ENCODE measurements around the gene TNS3.

TNS3 gene

DNA sequence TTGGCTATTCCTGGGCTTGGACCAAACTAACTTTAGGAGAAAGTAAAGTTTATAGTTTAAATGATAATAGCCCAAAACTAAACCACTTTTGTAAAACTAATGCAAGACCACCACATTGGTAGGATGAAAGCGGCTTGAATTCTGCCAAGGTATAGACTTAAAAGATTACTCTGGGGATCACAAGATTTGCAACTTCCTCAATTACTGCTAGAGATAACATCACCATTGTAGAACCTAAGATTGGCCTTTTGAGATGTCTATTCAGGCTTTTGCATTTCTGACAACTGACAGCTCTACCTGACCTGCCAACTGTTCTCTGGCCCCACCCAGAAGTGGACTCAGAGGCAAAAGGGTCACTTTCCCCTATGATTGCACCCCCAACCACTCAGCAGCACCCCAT is 162.4 kb downstream of the TNS3 start:
- H3K27ac ChIP-seq (ENCODE audit: low read length): no peak overlapping the region

DNA sequence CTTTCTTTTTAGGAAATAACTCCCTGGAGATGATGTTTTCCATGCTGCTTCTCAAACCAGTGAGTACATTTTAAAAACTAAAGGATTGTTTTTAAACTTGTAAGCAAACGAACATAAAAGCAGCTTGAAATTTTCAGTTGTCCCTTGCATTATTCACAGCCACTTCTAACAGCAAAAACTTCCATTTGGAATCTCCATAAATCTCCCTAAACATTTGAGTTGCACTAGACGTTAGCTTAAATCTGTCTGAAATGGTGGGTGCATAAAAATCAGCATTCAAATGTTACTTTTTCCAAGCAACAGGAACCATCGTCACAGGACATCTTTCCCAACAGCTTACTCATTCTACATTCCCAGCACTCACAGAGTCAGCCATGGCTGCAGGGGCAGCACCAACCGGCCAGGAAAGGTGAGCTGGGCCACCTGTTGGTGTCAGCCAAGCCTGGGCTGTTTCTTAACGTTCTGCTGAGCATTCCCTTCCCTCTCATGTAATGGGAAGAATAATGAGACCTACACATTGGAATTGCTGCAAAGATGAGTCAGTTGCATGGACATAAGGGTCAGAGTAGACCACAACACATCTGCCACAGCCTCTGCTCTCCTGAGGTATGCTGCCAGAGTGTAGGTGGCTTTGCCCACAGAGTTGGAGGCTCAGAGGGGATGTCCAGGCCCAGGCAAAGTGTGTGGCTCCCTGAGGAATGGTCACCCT is 163.2 kb downstream of the TNS3 start:
- H3K27me3 ChIP-seq (ENCODE audit: control insufficient read depth, insufficient read depth, low read length): no peaks in the 10 kb centered on the region
- no peak overlapping the region for H3K4me3 ChIP-seq (ENCODE audit: low read length)
- H3K36me3 ChIP-seq (ENCODE audit: control insufficient read depth, low read depth, low read length): no peaks in the 10 kb centered on the region
- H3K9ac ChIP-seq (ENCODE audit: low read length): no peak overlapping the region
- no peak overlapping the region for H3K27ac ChIP-seq (ENCODE audit: low read length)
- H3K4me1 ChIP-seq (ENCODE audit: control insufficient read depth, low read depth, low read length): no peaks in the 10 kb centered on the region
- no peaks in the 10 kb centered on the region for H3K9me3 ChIP-seq (ENCODE audit: control insufficient read depth, low read depth, low read length)

More for the DNA sequence above, 162.4 kb downstream of the TNS3 start:
- Histone ChIP-seq H3K27me3 (ENCODE audit: control insufficient read depth, insufficient read depth, low read length) (no peaks in the 10 kb centered on the region), H3K36me3 (ENCODE audit: control insufficient read depth, low read depth, low read length) (no peaks in the 10 kb centered on the region), H3K9me3 (ENCODE audit: control insufficient read depth, low read depth, low read length) (no peaks in the 10 kb centered on the region), H3K4me3 (ENCODE audit: low read length) (no peak overlapping the region), H3K9ac (ENCODE audit: low read length) (no peak overlapping the region), H3K4me1 (ENCODE audit: control insufficient read depth, low read depth, low read length) (no peaks in the 10 kb centered on the region)

DNA sequence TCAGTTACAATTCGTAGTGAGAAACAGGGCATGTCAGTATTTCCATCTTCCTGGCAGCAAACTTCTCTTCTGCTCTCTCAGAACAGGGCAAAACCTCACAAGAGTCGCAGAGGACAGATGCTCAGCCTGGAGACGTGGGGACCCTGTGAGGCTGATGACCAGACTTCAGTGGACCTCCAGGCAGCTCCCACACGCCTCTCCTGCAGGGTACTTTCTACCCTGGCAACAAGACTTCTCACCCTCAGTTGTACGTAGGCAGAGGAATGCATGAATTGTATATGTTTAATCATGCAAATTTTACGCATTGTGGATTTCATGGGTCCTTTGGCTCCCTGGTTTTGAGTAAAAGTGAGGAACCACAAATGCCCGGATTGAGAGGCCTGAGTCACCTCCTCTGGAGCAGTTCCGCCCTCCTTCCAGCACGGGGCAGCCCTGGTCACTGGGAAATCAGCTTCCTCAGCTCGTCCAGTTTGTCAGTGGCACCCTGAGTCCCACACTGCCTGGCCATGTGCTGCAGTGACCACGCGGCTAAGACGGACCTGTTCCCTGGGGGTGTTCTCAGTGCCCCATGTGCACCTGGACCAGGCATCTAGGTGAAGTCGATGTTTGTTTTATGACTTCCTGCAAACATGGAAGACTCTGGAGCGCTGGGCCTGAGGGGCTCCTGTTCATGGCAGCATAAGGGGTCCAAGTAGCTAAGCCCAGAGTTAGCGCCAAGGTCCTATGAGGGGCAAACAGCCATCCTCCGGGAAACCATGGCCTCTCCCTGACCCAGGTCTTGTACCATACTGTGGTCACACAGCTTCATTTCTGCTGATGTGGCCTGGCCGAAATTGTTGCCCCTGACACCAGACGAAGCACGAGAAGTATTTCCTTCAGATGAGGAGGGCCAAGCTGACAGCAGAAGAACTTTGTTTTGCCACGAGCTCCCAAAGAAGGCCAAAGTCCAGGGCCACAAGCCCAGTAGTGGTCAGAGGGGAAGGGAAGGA is 165.1 kb downstream of the TNS3 start:
- H3K9ac ChIP-seq (ENCODE audit: low read length): no peak overlapping the region
- H3K9me3 ChIP-seq (ENCODE audit: control insufficient read depth, low read depth, low read length): no peaks in the 10 kb centered on the region
- H3K36me3 ChIP-seq (ENCODE audit: control insufficient read depth, low read depth, low read length): no peaks in the 10 kb centered on the region
- H3K27ac ChIP-seq (ENCODE audit: low read length): no peak overlapping the region
- no peaks in the 10 kb centered on the region for H3K27me3 ChIP-seq (ENCODE audit: control insufficient read depth, insufficient read depth, low read length)
- H3K4me3 ChIP-seq (ENCODE audit: low read length): no peak overlapping the region
- no peaks in the 10 kb centered on the region for H3K4me1 ChIP-seq (ENCODE audit: control insufficient read depth, low read depth, low read length)

DNA sequence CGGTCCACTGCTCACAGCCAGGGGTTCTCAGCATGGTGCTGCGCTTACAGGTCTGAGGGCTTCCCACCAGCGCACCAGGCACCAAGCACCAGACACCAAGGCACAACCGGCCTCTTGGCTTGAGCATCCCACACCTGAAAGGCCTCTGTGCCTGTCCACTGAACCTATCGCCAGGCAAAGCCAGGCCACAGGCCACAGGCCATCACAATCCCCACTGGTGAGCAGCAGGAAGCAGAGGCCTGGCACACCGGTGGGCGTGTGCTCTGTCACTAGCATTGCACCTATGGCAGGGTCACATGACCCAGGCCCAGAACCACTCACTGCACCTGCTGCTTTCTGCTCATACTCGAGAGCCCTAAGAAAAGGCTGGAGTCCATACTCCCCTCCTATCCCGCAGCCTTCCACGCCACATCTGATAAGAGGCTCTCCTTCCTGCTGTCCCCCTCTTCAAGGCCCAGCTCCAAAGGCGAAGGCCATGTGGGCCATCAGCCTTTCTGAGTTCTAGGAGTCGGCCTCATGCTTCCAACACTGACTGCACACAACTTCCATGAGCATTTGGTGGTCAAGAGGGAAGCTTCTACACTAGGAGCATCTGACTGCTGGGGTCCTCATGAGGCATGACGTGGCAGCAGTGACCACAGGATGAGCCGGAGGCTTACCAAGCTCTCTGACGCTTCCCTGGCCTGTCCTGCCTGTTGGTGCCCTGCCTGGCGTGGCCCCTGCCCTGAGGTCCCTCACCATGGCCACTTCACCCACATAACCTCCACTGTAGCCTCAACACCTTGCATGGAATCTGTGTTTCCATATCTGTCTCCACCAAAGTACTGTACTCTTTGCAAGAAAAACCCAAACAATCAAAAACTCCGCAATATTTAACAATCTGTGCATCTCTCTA is 166.3 kb downstream of the TNS3 start:
- no peaks in the 10 kb centered on the region for H3K27me3 ChIP-seq (ENCODE audit: control insufficient read depth, insufficient read depth, low read length)
- H3K4me3 ChIP-seq (ENCODE audit: low read length): no peak overlapping the region
- no peak overlapping the region for H3K9ac ChIP-seq (ENCODE audit: low read length)
- no peaks in the 10 kb centered on the region for H3K9me3 ChIP-seq (ENCODE audit: control insufficient read depth, low read depth, low read length)
- H3K36me3 ChIP-seq (ENCODE audit: control insufficient read depth, low read depth, low read length): no peaks in the 10 kb centered on the region
- no peaks in the 10 kb centered on the region for H3K4me1 ChIP-seq (ENCODE audit: control insufficient read depth, low read depth, low read length)
- H3K27ac ChIP-seq (ENCODE audit: low read length): no peak overlapping the region

DNA sequence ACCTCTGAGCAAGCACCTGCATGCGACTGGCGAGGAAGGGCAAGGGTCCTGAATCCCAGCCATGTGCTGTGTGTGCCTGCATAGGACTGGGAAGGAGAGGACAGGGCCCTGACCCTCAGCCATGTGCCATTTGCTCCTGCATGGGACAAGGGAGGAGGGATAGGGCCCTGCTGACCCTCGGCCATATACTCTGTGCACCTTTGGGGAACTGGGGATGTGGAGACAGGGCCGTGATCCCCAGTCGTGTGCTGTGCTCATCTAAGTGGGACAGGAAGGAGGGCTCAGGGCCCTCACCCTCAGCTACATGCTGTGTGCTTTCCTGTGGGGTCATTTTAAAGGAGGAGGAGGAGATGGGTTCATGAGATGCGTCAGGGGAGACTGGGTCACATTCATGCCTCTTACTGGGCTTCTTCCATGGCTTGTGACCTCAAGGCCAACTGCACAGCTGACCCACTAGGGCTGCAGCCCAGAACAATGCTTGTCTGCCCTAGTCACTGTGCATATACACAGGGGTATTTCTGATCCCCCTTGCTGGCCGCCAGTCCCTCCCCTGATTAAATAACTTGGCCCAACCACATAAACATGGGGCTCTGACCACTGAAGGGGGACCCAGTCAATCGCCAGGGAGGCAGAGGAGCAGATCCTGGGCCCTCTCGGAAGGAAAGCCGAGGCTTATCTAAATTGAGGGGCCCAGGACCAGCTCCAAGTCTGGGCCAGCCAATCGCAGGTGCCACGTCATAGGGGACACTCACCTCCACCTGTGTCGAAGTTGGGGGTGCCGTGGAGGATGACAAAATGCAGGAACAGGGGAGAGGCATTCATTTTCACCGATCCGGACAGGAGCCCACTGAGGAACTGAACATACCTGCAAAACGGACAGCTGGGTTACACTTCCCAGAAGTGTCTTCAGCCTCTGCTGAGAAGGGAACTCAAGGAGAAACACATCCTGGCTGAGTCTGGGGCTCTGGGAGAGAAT is 167.3 kb downstream of the TNS3 start:
- H3K27me3 ChIP-seq (ENCODE audit: control insufficient read depth, insufficient read depth, low read length): no peaks in the 10 kb centered on the region
- no peak overlapping the region for H3K4me3 ChIP-seq (ENCODE audit: low read length)
- H3K27ac ChIP-seq (ENCODE audit: low read length): no peak overlapping the region
- H3K9ac ChIP-seq (ENCODE audit: low read length): no peak overlapping the region
- no peaks in the 10 kb centered on the region for H3K36me3 ChIP-seq (ENCODE audit: control insufficient read depth, low read depth, low read length)
- no peaks in the 10 kb centered on the region for H3K9me3 ChIP-seq (ENCODE audit: control insufficient read depth, low read depth, low read length)
- H3K4me1 ChIP-seq (ENCODE audit: control insufficient read depth, low read depth, low read length): no peaks in the 10 kb centered on the region

DNA sequence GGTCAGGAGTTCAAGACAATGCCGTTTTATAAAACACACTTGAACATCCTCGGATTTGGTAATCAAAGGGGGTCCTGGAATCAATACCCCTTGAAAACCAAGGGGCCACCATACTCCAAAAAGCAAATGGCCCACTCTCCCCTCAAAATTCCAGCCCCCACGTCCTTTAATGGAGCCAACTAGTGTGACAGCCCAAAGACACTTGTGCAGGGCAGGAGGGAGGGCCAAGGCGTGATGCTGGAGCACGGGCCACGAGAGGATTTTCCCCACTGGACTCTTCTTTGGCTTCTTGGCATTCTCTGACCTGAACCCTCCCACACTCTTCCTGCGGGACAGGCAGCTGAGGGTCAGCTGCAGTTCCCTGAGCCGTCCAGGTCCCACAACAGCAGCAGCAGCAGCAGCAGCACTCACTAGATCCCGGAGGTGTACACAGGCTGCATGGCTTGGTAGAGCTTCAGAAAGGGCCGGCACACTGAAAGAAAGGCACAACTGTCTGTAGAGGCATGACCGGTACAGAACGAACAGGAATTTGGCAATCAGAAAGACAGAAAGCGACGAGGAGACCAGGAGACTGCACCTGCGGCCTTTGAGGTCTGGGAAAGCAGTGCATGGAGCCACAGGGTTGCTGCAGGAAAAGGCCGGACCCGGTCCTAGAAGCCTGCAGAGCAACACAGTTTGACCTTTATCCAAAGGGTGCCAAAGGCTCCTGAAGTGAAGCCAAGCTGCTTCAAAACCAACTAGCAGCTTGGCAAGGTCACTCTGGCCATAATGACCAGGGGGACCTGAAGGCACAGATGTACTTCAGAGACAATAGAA is 168.2 kb downstream of the TNS3 start:
- Histone ChIP-seq H3K4me1 (ENCODE audit: control insufficient read depth, low read depth, low read length) (no peaks in the 10 kb centered on the region), H3K9me3 (ENCODE audit: control insufficient read depth, low read depth, low read length) (no peaks in the 10 kb centered on the region), H3K9ac (ENCODE audit: low read length) (no peak overlapping the region), H3K36me3 (ENCODE audit: control insufficient read depth, low read depth, low read length) (no peaks in the 10 kb centered on the region), H3K27me3 (ENCODE audit: control insufficient read depth, insufficient read depth, low read length) (no peaks in the 10 kb centered on the region), H3K27ac (ENCODE audit: low read length) (no peak overlapping the region), H3K4me3 (ENCODE audit: low read length) (no peak overlapping the region)

DNA sequence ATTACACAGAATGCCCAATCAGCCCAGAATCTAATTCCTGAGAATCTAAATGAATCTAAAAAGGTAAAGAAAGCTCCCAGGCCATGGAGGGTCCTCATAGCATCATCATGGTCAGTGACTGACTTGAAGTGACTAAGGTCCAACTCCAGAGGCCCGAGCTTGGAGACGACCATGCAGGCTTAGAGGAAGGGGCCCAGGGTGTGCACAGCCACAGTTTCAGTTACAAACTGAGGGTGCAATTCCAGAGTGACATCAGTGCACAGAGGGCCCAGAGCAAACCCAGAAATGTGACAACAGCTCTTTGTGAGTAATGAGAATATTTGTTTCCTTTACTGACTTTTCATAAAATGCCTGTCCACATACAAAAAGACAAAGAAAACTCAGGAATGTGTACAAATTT is 170.0 kb downstream of the TNS3 start:
- H3K36me3 ChIP-seq (ENCODE audit: control insufficient read depth, low read depth, low read length): no peaks in the 10 kb centered on the region
- no peaks in the 10 kb centered on the region for H3K9me3 ChIP-seq (ENCODE audit: control insufficient read depth, low read depth, low read length)
- no peaks in the 10 kb centered on the region for H3K27me3 ChIP-seq (ENCODE audit: control insufficient read depth, insufficient read depth, low read length)

DNA sequence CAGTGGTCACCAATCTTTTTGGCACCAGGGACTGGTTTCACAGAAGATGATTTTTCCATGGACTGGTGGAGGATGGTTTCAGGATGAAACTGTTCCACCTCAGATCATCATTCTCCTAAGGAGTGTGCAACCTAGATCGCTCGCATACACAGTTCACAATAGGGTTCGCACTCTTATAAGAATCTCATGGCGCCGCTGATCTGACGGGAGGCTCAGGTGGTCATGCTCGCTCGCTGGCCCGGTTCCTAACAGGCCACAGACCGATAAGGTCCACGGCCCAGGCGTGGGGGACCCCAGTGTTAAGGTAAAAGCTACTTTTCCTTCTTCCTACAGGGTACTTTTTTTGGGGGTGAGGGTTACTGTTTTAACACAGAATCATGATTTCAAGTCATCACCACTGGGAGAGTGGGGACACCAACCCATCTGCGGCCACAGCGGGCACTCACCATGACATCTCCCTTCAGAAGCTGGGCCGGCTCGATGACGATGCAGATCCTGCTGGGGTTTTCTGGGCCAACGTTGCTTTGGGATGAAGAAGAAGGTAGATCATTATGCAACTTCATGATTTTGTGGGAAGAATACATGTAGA is 170.5 kb downstream of the TNS3 start:
- no peaks in the 10 kb centered on the region for H3K4me1 ChIP-seq (ENCODE audit: control insufficient read depth, low read depth, low read length)
- H3K4me3 ChIP-seq (ENCODE audit: low read length): no peak overlapping the region
- no peak overlapping the region for H3K27ac ChIP-seq (ENCODE audit: low read length)
- H3K36me3 ChIP-seq (ENCODE audit: control insufficient read depth, low read depth, low read length): no peaks in the 10 kb centered on the region
- H3K27me3 ChIP-seq (ENCODE audit: control insufficient read depth, insufficient read depth, low read length): no peaks in the 10 kb centered on the region
- H3K9me3 ChIP-seq (ENCODE audit: control insufficient read depth, low read depth, low read length): no peaks in the 10 kb centered on the region
- H3K9ac ChIP-seq (ENCODE audit: low read length): no peak overlapping the region

More for the DNA sequence above, 170.0 kb downstream of the TNS3 start:
- H3K4me1 ChIP-seq (ENCODE audit: control insufficient read depth, low read depth, low read length): no peaks in the 10 kb centered on the region
- no peak overlapping the region for H3K9ac ChIP-seq (ENCODE audit: low read length)
- no peak overlapping the region for H3K27ac ChIP-seq (ENCODE audit: low read length)
- no peak overlapping the region for H3K4me3 ChIP-seq (ENCODE audit: low read length)

DNA sequence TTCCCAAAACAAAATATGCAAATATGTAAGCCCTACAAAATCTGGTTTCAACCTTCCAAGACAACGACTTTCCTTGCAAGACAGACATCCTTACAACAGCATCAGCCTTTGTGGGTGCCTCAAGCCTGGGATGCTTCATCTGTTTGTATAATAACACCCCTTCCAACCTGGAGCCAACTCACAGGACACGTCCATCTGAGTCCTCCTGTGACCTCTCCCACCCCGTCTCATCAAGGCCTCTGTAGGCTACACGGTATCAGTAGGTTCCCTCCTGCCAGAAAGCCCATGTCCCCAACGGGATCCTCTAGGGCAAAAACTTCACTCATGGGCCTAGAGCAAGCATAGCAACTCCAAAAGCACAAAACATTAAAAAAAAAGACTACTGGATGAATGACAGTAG is 173.2 kb downstream of the TNS3 start:
- H3K4me1 ChIP-seq (ENCODE audit: control insufficient read depth, low read depth, low read length): no peaks in the 10 kb centered on the region
- no peak overlapping the region for H3K4me3 ChIP-seq (ENCODE audit: low read length)
- H3K27me3 ChIP-seq (ENCODE audit: control insufficient read depth, insufficient read depth, low read length): no peaks in the 10 kb centered on the region
- no peaks in the 10 kb centered on the region for H3K36me3 ChIP-seq (ENCODE audit: control insufficient read depth, low read depth, low read length)
- no peak overlapping the region for H3K9ac ChIP-seq (ENCODE audit: low read length)
- H3K27ac ChIP-seq (ENCODE audit: low read length): no peak overlapping the region
- H3K9me3 ChIP-seq (ENCODE audit: control insufficient read depth, low read depth, low read length): no peaks in the 10 kb centered on the region
